PFSK-1 (cell line): ENCODE measurements around the gene CLASP1.

Source experiments
- FOXP2 ChIP-seq: optimal IDR thresholded peaks from 2 replicates; pipeline ENCODE3; 2011; ENCODE audit warnings: borderline replicate concordance, control low read depth, inconsistent platforms; ENCODE audit not compliant: insufficient read depth; ENCODE audit errors: extremely low read length, extremely low read depth
- POLR2AphosphoS5 ChIP-seq: IDR thresholded peaks from 2 replicates; pipeline ENCODE4 v1.6.1; 2012; ENCODE audit warnings: low read depth, mild to moderate bottlenecking, control low read depth, low read length, moderate library complexity
- SIN3A ChIP-seq: IDR thresholded peaks from 2 replicates; pipeline ENCODE4 v1.6.1; 2012; ENCODE audit warnings: mild to moderate bottlenecking, low read length, moderate library complexity, borderline replicate concordance; ENCODE audit not compliant: insufficient read depth
- TAF1 ChIP-seq: IDR thresholded peaks from 2 replicates; pipeline ENCODE4 v1.6.1; 2012; ENCODE audit warnings: low read length, control low read depth, borderline replicate concordance; ENCODE audit not compliant: insufficient read depth
- TF ChIP-seq, protein P1 (sequence below), 2 experiments: IDR thresholded peaks; 2 replicates each; pipeline versions ENCODE4 v1.6.1 to v1.8.0; 2011 to 2012; ENCODE audit warnings: low read depth in 2 of 2, low read length in 2 of 2, control low read depth in 1 of 2, inconsistent platforms in 1 of 2, mild to moderate bottlenecking in 1 of 2, moderate library complexity in 1 of 2; ENCODE audit not compliant: insufficient read depth in 1 of 2

The CLASP1 gene

DNA sequence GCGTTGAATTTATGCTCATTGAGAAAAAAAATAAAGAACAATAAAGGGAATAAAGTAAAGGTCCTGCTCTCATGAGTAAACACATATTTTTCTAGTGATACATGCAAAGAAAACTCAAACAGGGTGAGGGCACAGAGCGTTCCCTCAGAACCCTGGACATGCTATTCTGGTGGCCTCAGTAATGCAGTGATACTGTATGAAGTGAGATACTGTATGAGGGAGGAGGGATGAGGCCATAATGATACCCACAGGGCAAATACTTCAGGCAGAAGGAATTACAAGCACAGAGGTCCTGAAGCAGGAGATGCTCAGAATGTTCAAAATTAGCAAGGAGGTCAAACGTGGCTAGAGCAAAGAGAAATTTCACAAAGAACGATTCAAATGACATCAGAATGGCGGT, 147.0 kb downstream of the CLASP1 start:
- no peak for TF ChIP-seq FOXP2

DNA sequence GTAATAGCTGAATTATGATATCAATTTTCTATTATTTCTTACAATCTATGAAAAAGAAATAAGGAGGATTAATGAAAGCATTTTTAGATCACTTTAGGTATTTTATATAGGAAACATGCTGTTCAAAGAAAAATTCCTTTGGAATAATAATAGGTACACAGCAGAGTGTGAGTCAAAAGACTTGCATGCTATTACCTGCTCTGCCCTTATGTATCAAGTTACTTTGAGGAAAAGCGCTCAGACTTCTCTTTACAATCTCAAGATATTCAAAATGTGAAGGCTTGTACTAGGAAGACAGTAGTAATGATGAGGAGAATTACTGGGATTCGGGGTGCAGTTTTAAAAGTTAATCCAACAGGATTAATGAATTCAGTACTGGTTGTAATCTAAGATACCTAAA, 147.7 kb downstream of the CLASP1 start:
- no peak for TF ChIP-seq TAF1
- TF ChIP-seq FOXP2 = no peak
- TF ChIP-seq POLR2AphosphoS5 = no peak
- TF ChIP-seq, protein P1, sequence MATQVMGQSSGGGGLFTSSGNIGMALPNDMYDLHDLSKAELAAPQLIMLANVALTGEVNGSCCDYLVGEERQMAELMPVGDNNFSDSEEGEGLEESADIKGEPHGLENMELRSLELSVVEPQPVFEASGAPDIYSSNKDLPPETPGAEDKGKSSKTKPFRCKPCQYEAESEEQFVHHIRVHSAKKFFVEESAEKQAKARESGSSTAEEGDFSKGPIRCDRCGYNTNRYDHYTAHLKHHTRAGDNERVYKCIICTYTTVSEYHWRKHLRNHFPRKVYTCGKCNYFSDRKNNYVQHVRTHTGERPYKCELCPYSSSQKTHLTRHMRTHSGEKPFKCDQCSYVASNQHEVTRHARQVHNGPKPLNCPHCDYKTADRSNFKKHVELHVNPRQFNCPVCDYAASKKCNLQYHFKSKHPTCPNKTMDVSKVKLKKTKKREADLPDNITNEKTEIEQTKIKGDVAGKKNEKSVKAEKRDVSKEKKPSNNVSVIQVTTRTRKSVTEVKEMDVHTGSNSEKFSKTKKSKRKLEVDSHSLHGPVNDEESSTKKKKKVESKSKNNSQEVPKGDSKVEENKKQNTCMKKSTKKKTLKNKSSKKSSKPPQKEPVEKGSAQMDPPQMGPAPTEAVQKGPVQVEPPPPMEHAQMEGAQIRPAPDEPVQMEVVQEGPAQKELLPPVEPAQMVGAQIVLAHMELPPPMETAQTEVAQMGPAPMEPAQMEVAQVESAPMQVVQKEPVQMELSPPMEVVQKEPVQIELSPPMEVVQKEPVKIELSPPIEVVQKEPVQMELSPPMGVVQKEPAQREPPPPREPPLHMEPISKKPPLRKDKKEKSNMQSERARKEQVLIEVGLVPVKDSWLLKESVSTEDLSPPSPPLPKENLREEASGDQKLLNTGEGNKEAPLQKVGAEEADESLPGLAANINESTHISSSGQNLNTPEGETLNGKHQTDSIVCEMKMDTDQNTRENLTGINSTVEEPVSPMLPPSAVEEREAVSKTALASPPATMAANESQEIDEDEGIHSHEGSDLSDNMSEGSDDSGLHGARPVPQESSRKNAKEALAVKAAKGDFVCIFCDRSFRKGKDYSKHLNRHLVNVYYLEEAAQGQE (IDR thresholded peaks at IDR 0.05; ENCODE audit: insufficient read depth in 1 of 2, low read depth in 2 of 2, low read length in 2 of 2) = no peak
- no peak for TF ChIP-seq SIN3A

DNA sequence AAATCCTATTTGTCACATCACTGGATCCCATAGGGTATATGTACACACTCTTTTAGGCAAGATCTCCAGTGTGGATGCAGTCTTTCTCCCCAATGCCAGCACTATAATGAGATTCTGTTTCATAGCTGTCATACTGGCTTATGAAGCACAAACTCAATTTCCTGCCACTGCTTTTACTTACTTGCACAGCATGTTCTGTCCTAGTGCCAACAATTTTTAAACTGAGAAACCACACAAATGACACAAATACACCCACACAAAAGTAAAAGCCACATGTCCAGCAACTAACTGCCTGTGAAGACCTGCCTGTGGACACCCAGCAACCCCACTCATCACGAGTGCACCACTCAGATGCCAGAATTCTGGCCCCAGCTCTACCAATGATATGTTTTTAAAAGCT, 148.2 kb downstream of the CLASP1 start:
- no peak for TF ChIP-seq TAF1
- TF ChIP-seq POLR2AphosphoS5 = no peak
- TF ChIP-seq SIN3A = no peak
- TF ChIP-seq FOXP2 = no peak
- TF ChIP-seq, protein P1 (IDR thresholded peaks at IDR 0.05; ENCODE audit: insufficient read depth in 1 of 2, low read depth in 2 of 2, low read length in 2 of 2) = no peak

DNA sequence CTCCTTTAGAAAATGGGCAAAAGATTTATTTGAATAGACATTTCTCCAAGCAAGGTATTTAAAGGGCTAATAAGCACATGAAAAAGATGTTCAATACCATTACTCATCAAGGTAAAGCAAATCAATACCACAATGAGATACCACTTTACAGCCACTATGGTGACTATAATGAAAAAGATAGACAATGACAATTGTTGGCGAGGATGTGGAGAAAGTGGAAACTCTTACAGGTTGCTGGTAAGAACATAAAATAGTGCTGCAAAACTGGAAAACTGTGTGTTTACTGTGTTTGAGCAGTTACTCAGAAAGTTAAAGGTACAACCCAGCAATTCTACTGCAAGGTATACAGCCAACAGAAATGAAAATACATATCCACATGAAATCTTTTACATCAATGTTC, 150.5 kb downstream of the CLASP1 start:
- TF ChIP-seq TAF1 (no peak), SIN3A (no peak), POLR2AphosphoS5 (no peak), FOXP2 (no peak)
- TF ChIP-seq, protein P1 (IDR thresholded peaks at IDR 0.05; ENCODE audit: insufficient read depth in 1 of 2, low read depth in 2 of 2, low read length in 2 of 2) = no peak

DNA sequence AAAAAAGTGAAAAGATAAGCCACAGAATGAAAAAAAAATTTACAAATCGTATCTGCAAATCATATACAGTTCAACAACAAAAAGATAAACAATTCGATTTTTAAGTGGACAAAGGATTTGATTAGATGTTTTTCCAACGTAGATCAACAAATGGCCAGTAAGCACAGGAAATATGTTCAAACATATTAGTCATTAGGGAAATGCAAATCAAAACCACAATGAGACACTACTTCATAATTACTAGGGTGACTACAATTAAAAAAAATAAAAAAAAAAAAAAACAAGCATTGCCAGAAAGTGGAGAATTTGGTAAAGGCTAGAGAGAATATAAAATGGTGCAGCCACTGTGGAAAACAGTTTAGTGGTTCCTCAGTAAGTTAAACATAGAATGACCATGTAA, 156.9 kb downstream of the CLASP1 start:
- TF ChIP-seq FOXP2 (no peak), SIN3A (no peak), POLR2AphosphoS5 (no peak), TAF1 (no peak)
- TF ChIP-seq, protein P1 (IDR thresholded peaks at IDR 0.05; ENCODE audit: insufficient read depth in 1 of 2, low read depth in 2 of 2, low read length in 2 of 2) = no peak
